Loucy (cell line): ENCODE results near the gene CBLC.

Experiments
- H2AFZ ChIP-seq: fragments of 200-600 bp; sonication (generic); 2 replicates; pipeline ENCODE4 v1.6.0; 2016; ENCODE audit warnings: antibody characterized with exemption, mild to moderate bottlenecking, low read length, moderate library complexity
- H3F3A ChIP-seq: fragments of 200-600 bp; 2 replicates; pipeline ENCODE4 v1.6.0; 2016; ENCODE audit warnings: antibody characterized with exemption, low read depth, mild to moderate bottlenecking
- H3K27me3 ChIP-seq: fragments of 200-600 bp; sonication (generic); 2 replicates; pipeline ENCODE4 v1.6.1; 2014; ENCODE audit warnings: low read length, mild to moderate bottlenecking; ENCODE audit not compliant: insufficient read depth, poor library complexity, severe bottlenecking
- H3K36me3 ChIP-seq: fragments of 200-600 bp; sonication (generic); 2 replicates; pipeline ENCODE4 v1.6.1; 2016; ENCODE audit warnings: low read length; ENCODE audit not compliant: insufficient read depth
- H3K4me1 ChIP-seq: fragments of 200-600 bp; sonication (generic); 2 replicates; pipeline ENCODE4 v1.5.1; 2014; ENCODE audit warnings: low read length, mild to moderate bottlenecking; ENCODE audit not compliant: insufficient read depth, poor library complexity, severe bottlenecking
- H3K4me2 ChIP-seq: fragments of 200-600 bp; sonication (generic); 2 replicates; pipeline ENCODE4 v1.6.0; 2014; ENCODE audit warnings: antibody characterized with exemption, low read length, low read depth, mild to moderate bottlenecking; ENCODE audit not compliant: poor library complexity, severe bottlenecking
- H3K4me3 ChIP-seq: fragments of 200-600 bp; sonication (generic); 2 replicates; pipeline ENCODE4 v1.5.1; 2014; ENCODE audit warnings: low read length, mild to moderate bottlenecking, mixed read lengths; ENCODE audit not compliant: poor library complexity, severe bottlenecking
- H3K79me2 ChIP-seq: fragments of 200-600 bp; sonication (generic); 2 replicates; pipeline ENCODE4 v1.6.1; 2014; ENCODE audit warnings: low read length; ENCODE audit not compliant: insufficient read depth
- H3K9ac ChIP-seq: fragments of 200-600 bp; sonication (generic); 2 replicates; pipeline ENCODE4 v1.6.0; 2014; ENCODE audit warnings: mild to moderate bottlenecking, low read depth, low read length, moderate library complexity; ENCODE audit not compliant: poor library complexity, severe bottlenecking
- H3K9me2 ChIP-seq: fragments of 200-600 bp; sonication (generic); replicated peaks from 2 replicates; pipeline ENCODE4 v1.6.1; 2016; ENCODE audit warnings: low read depth, low read length, mixed read lengths
- H3K9me3 ChIP-seq: fragments of 200-600 bp; sonication (generic); 2 replicates; pipeline ENCODE4 v1.6.1; 2014; ENCODE audit warnings: mild to moderate bottlenecking, antibody characterized with exemption, low read length, low read depth; ENCODE audit not compliant: insufficient read depth
- H4K20me1 ChIP-seq: fragments of 200-600 bp; sonication (generic); 2 replicates; pipeline ENCODE4 v1.6.0; 2014; ENCODE audit warnings: antibody characterized with exemption, low read length, mild to moderate bottlenecking; ENCODE audit not compliant: insufficient read depth, poor library complexity, severe bottlenecking
- CTCF ChIP-seq: fragments of 200-600 bp; sonication (generic); conservative IDR thresholded peaks from 2 replicates; pipeline ENCODE4 v1.5.1; 2014; ENCODE audit warnings: mild to moderate bottlenecking, antibody characterized with exemption, low read length
- EZH2phosphoT487 ChIP-seq: fragments of 200-600 bp; IDR thresholded peaks from 2 replicates; pipeline ENCODE4 v1.6.1; 2018; ENCODE audit warnings: antibody characterized with exemption, mild to moderate bottlenecking, moderate library complexity, borderline replicate concordance

CBLC gene

DNA sequence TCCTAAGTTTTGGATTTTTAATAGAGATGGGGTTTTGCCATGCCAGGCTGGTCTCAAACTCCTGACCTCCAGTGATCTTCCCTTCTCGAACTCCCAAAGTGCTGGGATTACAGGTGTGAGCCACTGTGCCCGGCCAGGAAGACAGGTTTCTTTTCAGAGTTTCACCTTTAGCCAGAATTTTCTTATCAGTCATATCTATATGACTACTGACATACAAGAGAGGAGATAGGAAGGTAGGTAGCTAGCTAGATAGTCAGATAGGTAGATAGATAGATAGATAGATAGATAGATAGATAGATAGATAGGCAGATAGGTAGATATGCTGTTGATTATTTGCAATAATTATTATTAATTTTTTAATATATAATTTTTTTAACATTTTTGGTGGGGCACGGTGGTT lies 7.6 kb downstream of the CBLC start:
- H3K9me3 ChIP-seq, result no peaks in the 10 kb centered on the region
- H3K27me3 ChIP-seq, result no peaks in the 10 kb centered on the region
- no peak overlapping the region for H3K9ac ChIP-seq
- TF ChIP-seq CTCF, result no peak
- TF ChIP-seq EZH2phosphoT487, result no peak
- H4K20me1 ChIP-seq, result no peaks in the 10 kb centered on the region
- no peaks in the 10 kb centered on the region for H3K4me1 ChIP-seq
- no peak overlapping the region for H2AFZ ChIP-seq
- H3K36me3 ChIP-seq, result no peaks in the 10 kb centered on the region
- H3K79me2 ChIP-seq, result no peaks in the 10 kb centered on the region
- H3K4me3 ChIP-seq, result no peak overlapping the region
- H3K9me2 ChIP-seq, result no peaks in the 10 kb centered on the region
- H3F3A ChIP-seq, result no peaks in the 10 kb centered on the region
- H3K4me2 ChIP-seq, result no peak overlapping the region

DNA sequence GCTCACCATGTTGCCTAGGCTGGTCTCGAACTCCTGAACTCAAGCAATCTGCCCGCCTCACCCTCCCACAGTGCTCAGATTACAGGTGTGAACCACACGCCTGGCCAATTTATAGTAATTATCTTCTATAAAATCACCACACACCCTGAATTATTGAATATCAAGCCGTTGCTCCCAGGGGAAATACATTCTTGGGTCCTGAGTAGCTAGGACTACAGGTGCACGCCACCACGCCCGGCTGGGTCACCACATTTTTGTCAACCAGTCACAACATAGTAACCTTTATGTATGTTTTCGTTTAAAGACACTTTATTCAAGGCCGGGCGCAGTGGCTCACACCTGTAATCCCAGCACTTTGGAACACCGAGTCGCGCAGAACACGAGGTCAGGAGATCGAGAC lies 8.3 kb downstream of the CBLC start:
- Histone ChIP-seq H3K27me3 (no peaks in the 10 kb centered on the region), H2AFZ (no peak overlapping the region), H3K36me3 (no peaks in the 10 kb centered on the region), H3K9me2 (no peaks in the 10 kb centered on the region), H3K79me2 (no peaks in the 10 kb centered on the region), H3K4me3 (no peak overlapping the region), H3K9me3 (no peaks in the 10 kb centered on the region), H3K4me2 (no peak overlapping the region), H3K4me1 (no peaks in the 10 kb centered on the region), H3K9ac (no peak overlapping the region), H4K20me1 (no peaks in the 10 kb centered on the region), H3F3A (no peaks in the 10 kb centered on the region)
- TF ChIP-seq EZH2phosphoT487, result no peak
- TF ChIP-seq CTCF, result no peak

DNA sequence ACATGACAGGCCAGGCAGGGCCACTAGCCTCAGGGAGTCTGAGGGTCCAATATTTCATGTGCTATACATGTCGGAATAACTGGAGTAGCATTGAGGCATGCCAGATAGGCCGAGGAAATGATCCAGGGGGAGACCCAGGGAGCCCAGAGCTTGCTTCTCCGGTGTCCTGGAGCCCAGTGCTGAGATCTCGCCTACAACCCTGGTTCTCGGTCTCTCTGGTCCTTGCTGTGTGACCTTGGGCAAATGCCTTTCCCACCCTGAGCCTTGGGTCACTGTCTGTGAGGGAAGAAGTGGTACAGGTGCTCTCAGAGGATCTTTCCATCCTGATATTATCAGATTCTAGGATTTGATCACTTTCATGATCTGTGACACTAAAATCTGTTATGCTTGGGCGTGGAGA lies 11.3 kb downstream of the CBLC start:
- Histone ChIP-seq H3K27me3 (no peaks in the 10 kb centered on the region), H3K4me1 (no peaks in the 10 kb centered on the region), H3F3A (no peaks in the 10 kb centered on the region), H3K9me3 (no peaks in the 10 kb centered on the region), H3K9ac (no peak overlapping the region), H3K4me2 (no peak overlapping the region), H3K79me2 (no peaks in the 10 kb centered on the region), H3K36me3 (no peaks in the 10 kb centered on the region), H4K20me1 (no peaks in the 10 kb centered on the region), H2AFZ (no peak overlapping the region), H3K9me2 (no peaks in the 10 kb centered on the region), H3K4me3 (no peak overlapping the region)
- TF ChIP-seq EZH2phosphoT487 (no peak), CTCF (no peak)
